Spinal cord (tissue), 10 donors: ENCODE measurements around the gene KCTD3. TPM values are rescaled to one million over a fixed set of nuclear protein-coding genes. Genes with fewer than 3 reads are reported as not detected.
A peak's percentile ranks its signal among the peaks of the same experiment; 100 is the strongest.

ENCODE experiments used
- DNase-seq, 6 donors: peaks; one replicate each; pipeline versions ENCODE4 v3.0.0 to v3.0.0-alpha.2; 2013 to 2015; ENCODE audit warnings: low spot score in 6 of 6, low read depth in 4 of 6
- H3K27ac ChIP-seq: one replicate; pipeline ENCODE4 v1.5.1; 2013; ENCODE audit warnings: low read depth, low read length, control low read depth
- H3K27me3 ChIP-seq: one replicate; pipeline ENCODE4 v1.6.1; 2013; ENCODE audit warnings: low read length; ENCODE audit not compliant: control insufficient read depth, insufficient read depth
- H3K36me3 ChIP-seq: one replicate; pipeline ENCODE4 v1.6.1; 2013; ENCODE audit warnings: low read length; ENCODE audit not compliant: control insufficient read depth, insufficient read depth
- H3K4me1 ChIP-seq: one replicate; pipeline ENCODE4 v1.6.1; 2013; ENCODE audit warnings: low read length; ENCODE audit not compliant: control insufficient read depth, insufficient read depth
- H3K4me3 ChIP-seq: one replicate; pipeline ENCODE4 v1.5.1; 2013; ENCODE audit warnings: low read depth, low read length, control low read depth
- H3K9me3 ChIP-seq: one replicate; pipeline ENCODE4 v1.6.1; 2013; ENCODE audit warnings: low read length; ENCODE audit not compliant: control insufficient read depth, insufficient read depth
- WGBS: methylation state at CpG from one replicate; pipeline ENCODE4 v1.1.5; 2013; ENCODE audit warnings: missing lambda C conversion rate; ENCODE audit not compliant: insufficient coverage; 5-methylcytosine and 5-hydroxymethylcytosine counted together
- polyA plus RNA-seq, 2 donors: library from polyadenylated mRNA; unstranded; fragments of 120-200 nt; gene quantifications; one replicate each; pipeline ENCODE4 v1.2.1, GENCODE V29; 2013; ENCODE audit not compliant: insufficient read length in 2 of 2
- total RNA-seq, 2 donors: library from RNA; depleted of rRNA in 1 of 2; stranded (reverse); fragments of 120-200 nt in 1 of 2; fragments of >200 nt in 1 of 2; gene quantifications; one replicate each; pipeline versions ENCODE4 v1.2.3 to v1.2.4, GENCODE V29; 2013 to 2014
- donor health status: healthy.

The KCTD3 gene
- total and polyA plus RNA-seq, 4 donors: 56.0 to 85.5 (median 70.5) TPM

DNA sequence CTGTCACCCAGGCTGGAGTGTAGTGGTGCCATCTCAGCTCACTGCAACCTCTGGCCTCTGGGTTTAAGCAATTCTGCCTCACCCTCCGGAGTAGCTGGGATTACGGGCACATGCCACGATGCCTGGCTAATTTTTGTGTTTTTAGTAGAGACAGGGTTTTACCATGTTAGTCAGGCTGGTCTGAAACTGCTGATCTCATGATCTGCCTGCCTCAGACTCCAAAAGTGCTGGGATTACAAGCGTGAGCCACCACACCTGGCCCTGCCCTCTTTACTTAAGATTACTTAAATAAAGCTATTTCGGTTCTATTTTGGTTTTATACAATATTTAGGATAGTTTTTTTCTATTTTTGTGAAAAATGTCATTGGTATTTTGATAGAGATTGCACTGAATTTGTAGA lies 15.3 kb upstream of the KCTD3 start:
- peaks cover 2% of the 10 kb centered on the region for H3K9me3 ChIP-seq
- H3K4me1 ChIP-seq: no peaks in the 10 kb centered on the region
- 87% methylated on average over 3 of the region's 5 CpGs for WGBS
- DNase-seq: no peak
- no peaks in the 10 kb centered on the region for H3K27me3 ChIP-seq
- H3K4me3 ChIP-seq: no peak overlapping the region
- no peaks in the 10 kb centered on the region for H3K36me3 ChIP-seq
- no peak overlapping the region for H3K27ac ChIP-seq

DNA sequence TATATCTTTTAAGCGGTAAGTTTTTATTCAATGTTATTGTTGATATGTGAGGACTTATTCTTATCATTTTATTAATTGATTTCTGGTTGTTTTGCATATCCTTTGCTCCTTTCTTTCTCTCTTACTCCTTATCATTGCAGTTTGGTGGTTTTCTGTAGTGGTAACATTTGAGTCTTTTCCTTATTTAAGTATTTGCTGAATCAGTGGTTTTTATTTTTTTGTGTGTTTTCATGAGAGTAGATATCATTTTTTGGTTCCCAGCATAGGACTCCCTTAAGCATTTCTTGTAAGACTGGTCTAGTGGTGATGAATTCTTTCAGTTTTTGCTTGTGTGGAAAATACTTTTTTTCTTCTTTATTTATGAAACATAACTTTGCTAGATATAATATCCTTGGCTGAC lies 12.2 kb upstream of the KCTD3 start:
- DNase-seq: no peak
- no CpG with 5 or more reads among the region's 1 CpG for WGBS

GRCh38 chr1:215555531-215555930 lies 11.6 kb upstream of the KCTD3 start:
- Histone ChIP-seq H3K4me3 (no peak overlapping the region), H3K27ac (no peak overlapping the region), H3K36me3 (no peaks in the 10 kb centered on the region), H3K27me3 (no peaks in the 10 kb centered on the region), H3K9me3 (peaks cover 2% of the 10 kb centered on the region), H3K4me1 (no peaks in the 10 kb centered on the region)
- no peak for DNase-seq
- WGBS: no CpG with 5 or more reads among the region's 1 CpG

More for the DNA sequence above, 12.2 kb upstream of the KCTD3 start:
- H3K27me3 ChIP-seq: no peaks in the 10 kb centered on the region
- no peaks in the 10 kb centered on the region for H3K4me1 ChIP-seq
- H3K27ac ChIP-seq: no peak overlapping the region
- peaks cover 2% of the 10 kb centered on the region for H3K9me3 ChIP-seq
- H3K36me3 ChIP-seq: no peaks in the 10 kb centered on the region
- H3K4me3 ChIP-seq: no peak overlapping the region

GRCh38 chr1:215556996-215557395 lies 10.1 kb upstream of the KCTD3 start:
- Histone ChIP-seq H3K4me3 (no peak overlapping the region), H3K4me1 (no peaks in the 10 kb centered on the region), H3K9me3 (peaks cover 2% of the 10 kb centered on the region), H3K27ac (no peak overlapping the region), H3K36me3 (no peaks in the 10 kb centered on the region), H3K27me3 (no peaks in the 10 kb centered on the region)
- WGBS: 85% methylated on average over 2 of the region's 2 CpGs
- DNase-seq: no peak

DNA sequence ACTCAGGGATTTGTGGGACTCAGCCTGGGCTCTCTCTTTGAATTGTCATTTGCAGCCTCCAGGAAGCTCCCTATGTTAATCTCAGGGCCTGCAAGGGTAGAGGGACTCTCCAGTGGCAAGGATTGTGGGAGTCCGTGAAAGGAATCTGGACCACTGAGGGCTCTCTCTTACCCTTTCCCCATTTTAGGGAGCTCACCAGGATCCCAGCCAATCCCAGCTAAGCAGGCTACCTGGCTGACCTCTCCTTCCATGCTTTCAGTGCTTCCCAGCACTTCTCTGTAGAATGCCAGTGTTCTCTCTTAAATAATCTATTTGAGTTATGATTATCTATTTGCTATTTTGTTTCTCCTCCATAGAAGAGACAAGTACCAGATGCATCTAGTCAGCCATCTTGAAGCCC lies 9.6 kb upstream of the KCTD3 start:
- Histone ChIP-seq H3K4me3 (no peak overlapping the region), H3K27ac (no peak overlapping the region), H3K27me3 (no peaks in the 10 kb centered on the region), H3K36me3 (no peaks in the 10 kb centered on the region), H3K9me3 (peaks cover 2% of the 10 kb centered on the region), H3K4me1 (no peaks in the 10 kb centered on the region)
- no CpG with 5 or more reads among the region's 1 CpG for WGBS
- DNase-seq: no peak

DNA sequence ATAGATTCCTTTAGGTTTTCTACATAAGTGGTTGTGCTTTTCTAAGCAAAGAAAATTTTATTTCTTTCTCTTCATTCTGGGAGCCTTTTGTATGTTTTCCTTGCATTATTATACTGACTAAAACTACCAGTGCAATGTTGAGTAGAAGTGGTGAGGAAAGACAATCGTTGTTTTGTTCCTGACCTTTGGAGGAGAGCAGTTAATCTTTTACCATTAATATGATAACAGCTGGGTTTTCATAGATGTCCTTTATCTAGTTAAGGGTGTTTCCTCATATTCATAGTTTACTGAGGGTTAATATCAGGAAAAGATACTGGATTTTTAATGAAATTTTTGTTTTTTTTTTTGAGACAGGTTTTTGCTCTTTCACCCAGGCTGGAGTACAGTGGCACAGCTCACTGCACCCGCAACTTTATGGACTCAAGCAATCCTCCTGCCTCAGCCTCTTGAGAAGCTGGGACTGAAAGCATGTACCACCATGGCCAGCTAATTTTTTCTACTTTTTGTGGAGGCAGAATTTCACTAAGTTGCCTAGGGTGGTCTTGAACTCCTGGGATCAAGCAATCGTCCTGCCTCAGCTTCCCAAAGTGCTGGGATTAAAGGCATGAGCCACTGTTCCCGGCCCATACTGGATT lies 9.0 kb upstream of the KCTD3 start:
- no peaks in the 10 kb centered on the region for H3K4me1 ChIP-seq
- 100% methylated on average over 2 of the region's 4 CpGs for WGBS
- no peaks in the 10 kb centered on the region for H3K27me3 ChIP-seq
- no peak for DNase-seq
- H3K9me3 ChIP-seq: peaks cover 2% of the 10 kb centered on the region
- no peaks in the 10 kb centered on the region for H3K36me3 ChIP-seq
- no peak overlapping the region for H3K4me3 ChIP-seq
- H3K27ac ChIP-seq: no peak overlapping the region

GRCh38 chr1:215567491-215568298 lies 591 bp downstream of the KCTD3 start:
- peak overlapping the region; percentile 84 for H3K4me3 ChIP-seq
- no peaks in the 10 kb centered on the region for H3K9me3 ChIP-seq
- H3K27ac ChIP-seq: peak overlapping the region; percentile 95
- under 1% methylated on average over 60 of the region's 63 CpGs for WGBS
- no peaks in the 10 kb centered on the region for H3K27me3 ChIP-seq
- peak; percentile 26 to 83 (median 66) for DNase-seq
- H3K36me3 ChIP-seq: no peaks in the 10 kb centered on the region
- H3K4me1 ChIP-seq: peaks cover 7% of the 10 kb centered on the region

DNA sequence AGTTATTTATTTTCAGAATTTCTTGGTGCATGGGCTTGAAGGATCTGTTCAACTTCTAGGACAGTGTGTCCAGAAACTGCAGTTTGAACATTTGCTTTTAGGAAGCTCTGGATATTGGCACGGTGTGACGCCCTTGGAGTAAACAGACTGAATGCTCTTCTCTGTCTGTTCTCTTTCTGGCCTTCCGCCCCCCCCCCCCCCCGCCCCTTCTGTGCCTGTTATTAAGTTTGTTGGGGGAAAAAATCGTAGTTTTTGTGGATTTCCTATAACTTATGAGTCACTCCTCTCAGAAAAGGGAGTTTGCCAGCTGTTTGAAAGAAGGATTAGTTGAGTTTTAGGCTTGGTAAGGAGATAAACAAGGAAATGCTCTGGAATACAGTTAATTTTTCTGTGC lies 1.2 kb downstream of the KCTD3 start:
- WGBS: no CpG with 5 or more reads among the region's 5 CpGs
- Histone ChIP-seq H3K27ac (peak overlapping the region; percentile 95), H3K27me3 (no peaks in the 10 kb centered on the region), H3K4me3 (peak overlapping the region; percentile 84), H3K4me1 (peaks cover 7% of the 10 kb centered on the region), H3K9me3 (no peaks in the 10 kb centered on the region), H3K36me3 (no peaks in the 10 kb centered on the region)
- DNase-seq: peak in 2 of 6 donors; percentile 10 to 23

GRCh38 chr1:215569986-215570824 lies 3.1 kb downstream of the KCTD3 start:
- no peak for DNase-seq
- no peak overlapping the region for H3K27ac ChIP-seq
- H3K4me3 ChIP-seq: no peak overlapping the region

More at GRCh38 chr1:215569986-215570824, 3.1 kb downstream of the KCTD3 start:
- no peaks in the 10 kb centered on the region for H3K9me3 ChIP-seq
- 83% methylated on average over 1 of the region's 3 CpGs for WGBS
- peaks cover 7% of the 10 kb centered on the region for H3K4me1 ChIP-seq
- H3K27me3 ChIP-seq: no peaks in the 10 kb centered on the region
- no peaks in the 10 kb centered on the region for H3K36me3 ChIP-seq
